GM21515 (cell line): Measurements from ENCODE around the gene CDNF.

Source experiments
- ATAC-seq: cut with Tn5 transposase; IDR thresholded peaks from one replicate; pipeline ENCODE4 v1.9.1; 2021; ENCODE audit not compliant: unreplicated experiment

Gene CDNF

DNA sequence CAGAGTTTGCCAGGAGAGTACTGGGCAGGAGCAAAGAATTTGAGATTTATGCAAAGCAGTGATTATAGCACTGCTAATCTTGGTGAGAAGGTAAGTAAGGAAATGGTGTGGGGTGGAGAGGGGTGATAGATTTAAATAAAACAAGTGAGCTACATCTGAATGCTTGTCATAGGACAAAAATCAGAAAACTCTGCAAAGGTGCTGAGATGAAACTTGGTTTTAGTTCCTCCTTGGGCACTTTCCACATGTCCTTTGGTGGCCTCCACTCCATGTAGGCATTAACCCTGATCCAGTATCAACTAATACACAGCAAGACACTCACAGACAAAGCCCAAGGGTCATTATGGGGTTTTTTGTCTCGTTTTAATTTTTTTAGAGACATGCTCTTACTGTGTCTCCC, 37.4 kb downstream of the CDNF start:
- no peak for ATAC-seq

DNA sequence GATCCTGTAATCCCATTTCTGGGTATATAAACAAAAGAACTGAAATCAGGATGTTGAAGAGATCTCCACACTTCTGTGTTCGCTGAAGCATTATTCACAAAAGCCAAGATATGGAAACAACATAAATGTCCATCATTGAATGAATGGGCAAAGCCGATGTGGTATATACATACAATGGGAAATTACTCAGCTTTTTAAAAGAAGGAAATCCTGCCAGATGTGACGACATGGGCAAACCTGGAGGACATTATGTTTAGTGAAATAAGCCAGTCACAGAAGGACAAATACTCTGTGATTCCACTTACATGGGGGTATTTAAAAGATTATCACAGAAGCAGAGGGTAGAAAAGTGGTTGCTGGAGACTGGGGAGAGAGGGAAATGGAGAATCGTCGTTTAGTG, 39.2 kb downstream of the CDNF start:
- no peak for ATAC-seq

GRCh38 chr10:14787938-14788337, 49.9 kb downstream of the CDNF start:
- no peak for ATAC-seq

GRCh38 chr10:14784459-14785055, 53.3 kb downstream of the CDNF start:
- ATAC-seq: no peak

DNA sequence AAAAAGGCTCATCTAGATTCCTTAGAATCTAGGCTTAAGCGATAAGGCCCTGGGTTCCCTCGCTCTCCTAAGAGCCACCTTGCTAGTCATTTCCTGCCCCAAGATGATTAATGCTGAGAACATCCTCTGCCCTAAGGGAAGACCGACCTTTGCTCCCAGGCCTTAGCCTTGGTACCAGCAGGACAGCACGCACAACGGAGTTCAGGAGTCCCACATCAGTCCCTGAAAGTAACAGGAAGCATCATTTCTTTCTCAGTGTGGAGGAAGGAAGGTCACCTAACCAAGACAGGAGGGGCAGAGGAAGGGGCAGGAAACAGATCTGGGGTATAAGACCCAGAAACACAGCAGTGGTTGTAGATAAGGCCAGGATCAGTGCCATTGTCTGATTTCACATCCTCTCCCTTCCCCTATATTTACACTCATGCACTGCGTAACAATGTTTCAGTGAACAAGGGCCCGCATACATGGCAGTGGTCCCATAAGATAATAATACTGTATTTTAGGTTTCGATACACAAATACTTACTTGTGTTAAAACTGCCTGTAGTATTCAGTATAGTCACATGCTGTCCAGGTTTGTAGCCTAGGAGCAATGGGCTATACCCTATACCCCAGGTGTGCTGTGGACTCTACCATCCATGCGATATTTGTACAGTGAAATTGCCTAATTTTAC, 55.0 kb downstream of the CDNF start:
- ATAC-seq: no peak

DNA sequence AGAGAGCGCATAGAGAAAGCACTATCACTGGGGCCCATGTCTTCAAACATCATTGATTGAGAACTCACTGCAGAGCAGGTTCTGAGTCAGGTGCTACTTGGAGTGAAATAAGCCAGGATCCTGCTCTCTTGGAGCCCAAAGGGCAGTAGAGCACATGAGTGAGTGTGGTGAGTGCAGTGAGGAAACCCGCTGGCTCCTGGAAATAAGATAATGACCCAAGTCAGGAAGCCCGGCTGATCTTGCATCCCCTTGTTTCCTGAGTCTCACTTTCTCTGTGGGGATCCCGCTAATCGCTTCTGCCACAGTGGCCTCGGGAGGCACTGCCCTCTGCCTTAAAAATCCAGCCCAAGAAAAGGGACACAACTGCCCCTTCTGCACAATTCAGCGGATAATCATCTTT, 56.1 kb downstream of the CDNF start:
- no peak for ATAC-seq

DNA sequence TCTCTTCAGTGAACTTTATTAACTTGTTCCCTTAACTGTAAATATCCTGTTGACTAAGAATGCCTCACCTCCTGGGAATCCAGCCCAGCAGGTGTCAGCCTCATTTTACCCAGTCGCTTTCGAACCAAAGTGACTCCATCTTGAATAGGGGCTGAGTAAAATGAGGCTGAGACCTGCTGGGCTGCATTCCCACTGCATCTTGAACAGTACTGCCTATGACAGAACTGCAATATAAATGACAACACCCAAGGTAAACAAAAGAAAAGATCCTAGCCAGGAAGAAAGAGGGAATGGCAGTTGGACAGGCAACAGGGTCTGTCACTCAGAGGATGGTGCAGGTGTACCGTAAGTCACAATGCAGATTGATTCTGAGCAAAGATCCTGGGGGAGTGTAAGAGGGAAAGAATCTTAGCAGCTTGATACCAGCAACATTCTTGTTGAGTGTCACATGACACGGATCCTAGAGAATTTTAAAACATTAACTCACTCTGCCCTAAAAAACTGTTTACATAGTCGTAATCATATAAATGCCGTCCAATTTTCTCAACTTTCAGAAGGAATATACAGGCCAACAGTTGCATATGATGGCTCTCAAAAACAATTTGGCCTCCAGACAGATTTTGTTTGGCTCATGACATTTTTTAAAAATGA, 58.7 kb downstream of the CDNF start:
- no peak for ATAC-seq

GRCh38 chr10:14776546-14776945, 61.3 kb downstream of the CDNF start:
- no peak for ATAC-seq

DNA sequence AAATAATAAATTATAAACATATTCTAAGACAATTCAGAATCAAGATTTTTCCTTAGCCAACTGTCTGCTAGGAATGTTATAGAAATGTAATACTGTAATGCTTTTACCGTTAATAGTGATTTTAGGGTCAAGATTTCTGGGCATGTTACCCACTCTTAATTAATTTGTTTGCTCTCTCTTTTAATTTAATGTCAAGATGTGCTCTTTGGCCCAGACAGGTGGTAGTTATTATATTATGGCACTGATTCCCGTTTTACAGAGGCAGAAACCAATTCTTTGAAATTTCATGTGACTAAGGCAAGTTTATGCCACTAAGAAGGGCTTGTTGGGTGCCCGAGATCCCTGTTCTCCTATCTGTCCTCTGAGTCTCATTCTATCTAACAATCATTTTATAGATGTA, 62.2 kb downstream of the CDNF start:
- ATAC-seq: no peak

DNA sequence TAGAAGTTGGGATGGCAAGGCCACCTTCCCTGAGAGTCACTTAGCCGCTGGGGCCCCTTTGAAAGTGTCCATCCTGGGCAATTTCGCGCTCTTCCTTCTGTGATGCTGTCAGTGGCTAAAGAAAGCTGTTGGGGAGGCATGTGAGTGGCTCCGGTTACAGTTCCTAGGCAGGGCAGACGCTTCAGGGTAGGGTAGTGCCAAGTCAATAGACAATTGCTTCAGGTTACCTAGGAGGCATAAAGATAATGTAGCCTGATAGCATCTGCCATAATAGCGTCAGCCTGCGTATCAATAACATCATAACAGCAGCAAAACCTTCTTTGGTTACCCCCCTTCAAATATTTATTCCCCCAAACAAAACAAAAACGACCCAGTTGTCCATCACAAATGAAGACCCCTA, 63.0 kb downstream of the CDNF start, which contains the start of gene FAM107B:
TSS of gene FAM107B (minus strand) at position 101 of the 400 bp plus-strand sequence. CDS start 234 bp downstream, outside the sequence.
- ATAC-seq: no peak

- ATAC-seq: no peak
Observed at GRCh38 chr10:14774214-14774580, 63.6 kb downstream of the CDNF start.

GRCh38 chr10:14773551-14774213, 64.2 kb downstream of the CDNF start:
- no peak for ATAC-seq

DNA sequence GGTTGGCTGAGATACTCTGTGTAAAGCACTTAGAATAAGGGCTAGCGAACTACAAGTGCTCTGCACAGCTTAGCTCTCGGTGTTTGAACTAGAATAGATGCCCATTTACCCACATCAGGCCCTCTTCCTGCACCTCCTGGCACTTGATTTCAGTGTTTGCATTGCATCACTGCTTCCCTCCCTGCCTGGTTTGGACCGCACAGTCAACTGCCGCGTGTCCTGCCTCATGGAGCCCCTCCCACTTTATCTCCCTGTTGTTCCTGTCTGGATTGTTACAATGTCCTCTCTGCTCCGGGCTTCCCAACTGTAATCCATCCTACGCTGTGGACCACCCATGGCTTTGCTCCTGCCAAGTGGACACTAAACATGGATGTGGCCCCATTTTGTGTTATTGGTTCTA, 65.4 kb downstream of the CDNF start:
- no peak for ATAC-seq

- no peak for ATAC-seq
Observed at GRCh38 chr10:14770927-14771326, 66.9 kb downstream of the CDNF start.
